A549 treated with ZK216348 at 1 μM for 4 hours (cell line): Measurements from ENCODE around the gene ITGAD. TPM values are rescaled to one million over a fixed set of nuclear protein-coding genes. Genes with fewer than 3 reads are reported as not detected.

Source experiments
- total RNA-seq: library from RNA; stranded (reverse); fragments of 200-300 nt; extraction: Qiagen RNA extraction; gene quantifications from 5 replicates; pipeline ENCODE4 v1.2.3, GENCODE V29; 2022; ENCODE audit warnings: low read depth

Gene ITGAD
- 0.04 TPM in 1 of 5 replicates, not detected in the others for total RNA-seq

GRCh38 chr16:31393056-31393455, at the start of gene ITGAD:
Gene ITGAD (plus strand): TSS chr16:31393335. CDS start chr16:31393361, 26 bp downstream.

GRCh38 chr16:31354394-31355291, 38.5 kb upstream of the ITGAD start, which contains the start of gene ITGAX:
Gene ITGAX (plus strand): TSS chr16:31355176. CDS start chr16:31355255, 79 bp downstream.

GRCh38 chr16:31428279-31428597, 35.1 kb downstream of the ITGAD start, which contains the start of gene COX6A2:
Gene COX6A2 (minus strand): TSS chr16:31428360. CDS start chr16:31428325, 35 bp downstream.

GRCh38 chr16:31458844-31459686, 65.9 kb downstream of the ITGAD start, which contains the start of gene ARMC5:
Gene ARMC5 (plus strand): TSS chr16:31459501. CDS start chr16:31459525, 24 bp downstream.

GRCh38 chr16:31471875-31472708, 79.0 kb downstream of the ITGAD start, which contains the start of gene TGFB1I1:
Gene TGFB1I1 (plus strand): TSS chr16:31472152. CDS start chr16:31472189, 37 bp downstream.

Other genes starting within 250 kb of the ITGAD start
- gene PRSS36, start 243.3 kb upstream of the ITGAD start, total RNA-seq, result 0.83 to 2.0 TPM (median 0.93 TPM) in 5 replicates
- 500 to 693 TPM (median 524 TPM) in 5 replicates for gene FUS, start 213.2 kb upstream of the ITGAD start, total RNA-seq
- gene PYCARD, start 190.6 kb upstream of the ITGAD start, total RNA-seq, result 22.6 to 44.7 TPM (median 37.8 TPM) in 5 replicates
- 0.06 to 0.12 TPM (median 0.09 TPM) in 3 of 5 replicates, not detected in the others for gene TRIM72, start 179.2 kb upstream of the ITGAD start, total RNA-seq
- not detected in 5 replicates for gene PYDC1, start 176.2 kb upstream of the ITGAD start, total RNA-seq
- gene ITGAM, start 133.4 kb upstream of the ITGAD start, total RNA-seq, result 0.92 to 3.6 TPM (median 1.8 TPM) in 5 replicates
- 0.89 to 1.9 TPM (median 1.2 TPM) in 5 replicates for gene ITGAX, start 38.2 kb upstream of the ITGAD start, total RNA-seq
- not detected in 5 replicates for gene COX6A2, start 35.0 kb downstream of the ITGAD start, total RNA-seq
- 0.06 to 0.31 TPM (median 0.18 TPM) in 4 of 5 replicates, not detected in the other for gene ZNF843, start 49.5 kb downstream of the ITGAD start, total RNA-seq
- 4.9 to 15.2 TPM (median 11.4 TPM) in 5 replicates for gene ARMC5, start 66.2 kb downstream of the ITGAD start, total RNA-seq
- gene TGFB1I1, start 78.8 kb downstream of the ITGAD start, total RNA-seq, result 37.2 to 57.8 TPM (median 42.0 TPM) in 5 replicates
- 0.16 to 0.42 TPM (median 0.25 TPM) in 3 of 5 replicates, not detected in the others for gene SLC5A2, start 89.8 kb downstream of the ITGAD start, total RNA-seq
- 33.0 to 60.2 TPM (median 52.4 TPM) in 5 replicates for gene RUSF1, start 115.1 kb downstream of the ITGAD start, total RNA-seq
- gene AHSP, start 134.6 kb downstream of the ITGAD start, total RNA-seq, result not detected in 5 replicates